ENCODE data around the gene ALDH1L2.

The ALDH1L2 gene

DNA sequence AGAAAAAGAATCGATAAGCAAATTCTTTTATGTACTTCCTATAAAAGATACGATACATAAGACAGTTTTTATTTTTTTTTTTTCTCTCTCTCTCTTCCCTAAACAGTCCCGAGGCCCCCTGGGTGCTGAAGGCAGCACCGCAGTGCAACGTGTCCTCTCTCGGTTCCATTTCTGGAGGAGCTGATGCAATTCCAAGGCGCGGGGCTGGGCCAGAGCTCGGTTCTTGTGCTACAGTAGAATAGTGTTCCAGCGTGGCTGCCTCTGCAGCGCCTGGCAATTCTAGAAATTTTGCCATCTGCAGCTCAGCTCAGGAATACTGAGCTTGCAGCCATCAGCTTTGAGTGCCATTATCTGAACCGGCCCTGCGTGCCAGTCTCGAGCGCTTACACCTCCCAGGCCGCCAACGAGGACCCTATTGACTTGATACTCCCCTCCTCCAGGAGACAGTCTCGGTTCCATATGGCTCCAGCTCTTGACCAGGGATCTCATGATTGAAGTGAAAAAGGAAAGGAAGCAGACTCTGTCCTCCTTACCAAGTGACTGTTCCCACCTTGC is 630 bp downstream of the ALDH1L2 start:
- no peak for DNase-seq (ENCODE audit: low spot score)

DNA sequence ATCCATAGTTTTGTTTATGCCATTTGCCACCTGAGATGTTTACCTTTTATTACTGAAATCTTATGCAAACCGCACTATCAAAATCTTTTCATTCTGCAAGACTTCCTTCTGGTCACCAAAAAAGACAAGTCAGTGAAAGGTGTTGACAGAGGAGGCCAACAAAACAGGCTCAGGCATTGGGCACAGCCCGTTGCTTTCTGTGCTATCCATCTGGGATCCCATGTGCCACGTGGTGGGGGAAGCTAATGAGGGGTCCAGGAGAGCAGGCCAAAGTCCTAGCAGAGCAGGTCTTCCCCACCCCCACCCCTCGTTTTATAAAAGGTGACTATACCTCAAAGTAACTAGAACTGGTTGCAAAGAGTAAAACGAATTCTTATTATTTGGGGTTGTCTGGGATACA is 1.2 kb downstream of the ALDH1L2 start:
- no peak for DNase-seq (ENCODE audit: low spot score)

DNA sequence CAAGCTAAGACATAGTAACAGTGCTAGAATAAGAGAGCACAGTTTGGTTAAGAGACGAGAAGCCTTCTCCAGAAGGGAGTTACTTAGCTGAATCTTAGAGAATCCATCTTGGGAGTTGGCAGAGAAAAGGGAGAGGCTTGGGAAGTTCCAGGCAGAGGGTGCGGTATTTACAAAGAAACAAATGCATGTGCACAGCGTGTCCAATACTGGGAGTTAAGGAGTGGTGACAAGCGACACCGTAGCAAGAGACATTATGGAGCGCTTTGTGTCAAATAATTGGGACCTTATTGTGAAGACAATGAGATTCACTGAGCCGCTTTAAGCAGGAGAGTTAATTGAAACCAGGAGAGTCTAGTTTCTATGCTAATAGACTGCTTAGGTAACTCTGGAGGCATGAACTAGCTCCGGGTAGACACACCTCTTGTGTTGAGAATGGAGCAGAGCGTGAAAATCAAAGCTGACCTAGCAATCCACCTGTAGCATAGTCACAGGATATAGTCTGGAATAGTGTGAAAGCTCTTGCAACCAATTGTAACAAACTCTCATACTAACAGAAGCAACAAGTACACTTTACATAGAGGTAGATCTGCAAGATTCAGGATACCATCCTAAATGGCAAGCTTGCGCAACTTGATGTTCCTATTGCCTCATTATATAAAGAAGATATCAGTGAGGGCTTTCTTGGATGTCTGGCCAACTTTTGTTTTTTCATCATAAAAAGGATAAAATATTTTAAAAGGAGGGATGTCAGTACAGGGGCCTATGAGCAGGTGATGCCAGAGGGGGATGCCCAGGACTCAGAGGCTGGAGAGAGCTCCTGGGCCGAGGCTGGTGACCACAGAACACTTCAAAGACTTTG is 5.3 kb downstream of the ALDH1L2 start:
- DNase-seq (ENCODE audit: low spot score): no peak

GRCh38 chr12:105077435-105077834 is 6.8 kb downstream of the ALDH1L2 start:
- no peak for DNase-seq (ENCODE audit: low spot score)

DNA sequence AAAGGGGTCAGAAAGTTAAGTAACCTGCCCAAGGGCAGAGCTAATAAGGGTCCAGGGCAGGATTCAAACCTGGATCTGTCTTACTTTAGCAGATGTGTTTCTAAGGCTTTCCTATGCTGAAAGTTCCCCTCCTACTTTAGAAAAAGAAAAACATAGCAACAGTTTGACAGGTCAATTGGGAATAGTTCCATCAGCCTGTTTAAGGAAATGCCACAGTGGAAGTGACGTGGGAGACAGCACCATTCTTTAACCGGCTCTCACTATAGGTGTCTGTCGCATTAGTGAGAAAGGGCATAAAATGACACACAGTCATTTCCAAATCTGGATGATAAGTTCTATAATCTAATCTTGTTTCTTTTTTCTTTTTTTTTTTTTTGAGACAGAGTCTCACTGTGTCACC is 7.3 kb downstream of the ALDH1L2 start:
- no peak for DNase-seq (ENCODE audit: low spot score)

GRCh38 chr12:105076098-105076497 is 8.2 kb downstream of the ALDH1L2 start:
- no peak for DNase-seq (ENCODE audit: low spot score)

GRCh38 chr12:105072888-105073488 is 11.3 kb downstream of the ALDH1L2 start:
- DNase-seq (ENCODE audit: low spot score): no peak

GRCh38 chr12:105071981-105072380 is 12.3 kb downstream of the ALDH1L2 start:
- DNase-seq (ENCODE audit: low spot score): no peak

DNA sequence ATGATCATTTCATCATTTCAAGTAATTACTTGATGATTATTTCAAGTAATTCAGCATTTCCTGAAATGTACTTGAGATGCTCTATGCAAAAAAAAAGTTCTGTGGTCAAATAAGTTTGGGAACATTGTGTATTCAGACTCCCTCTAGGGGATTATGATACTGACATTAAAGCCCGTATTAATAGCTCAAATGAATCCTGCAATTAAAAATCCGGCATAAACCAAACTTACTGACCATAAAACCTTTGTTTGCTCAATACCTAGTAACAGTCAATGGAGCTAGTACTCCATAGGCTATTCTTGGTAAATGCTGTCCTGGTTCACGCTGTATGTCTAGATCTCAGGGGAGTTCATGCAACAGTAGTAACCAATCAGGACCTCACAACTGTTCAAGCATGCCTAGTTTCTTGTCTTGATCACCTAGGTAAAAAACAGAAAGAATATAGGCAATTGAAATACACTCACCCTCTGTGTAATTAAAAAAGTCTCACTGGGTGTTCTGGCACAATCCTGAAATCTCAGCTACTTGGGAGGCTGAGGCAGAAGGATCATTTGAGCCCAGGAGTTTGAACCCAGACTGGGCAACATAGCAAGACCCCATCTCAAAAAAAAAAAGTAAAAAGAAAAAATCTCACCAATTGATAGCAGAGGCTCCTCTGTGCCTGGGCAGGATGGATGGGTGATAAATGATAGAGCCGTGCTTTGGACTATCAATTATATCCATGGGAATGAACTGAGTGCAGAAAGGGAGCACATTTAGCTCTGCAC is 14.1 kb downstream of the ALDH1L2 start:
- DNase-seq (ENCODE audit: low spot score): no peak

GRCh38 chr12:105067511-105068031 is 16.7 kb downstream of the ALDH1L2 start:
- no peak for DNase-seq (ENCODE audit: low spot score)

- no peak for DNase-seq (ENCODE audit: low spot score)
Measured at GRCh38 chr12:105064564-105065178, 19.6 kb downstream of the ALDH1L2 start.

GRCh38 chr12:105060715-105061378 is 23.4 kb downstream of the ALDH1L2 start:
- no peak for DNase-seq (ENCODE audit: low spot score)

GRCh38 chr12:105057174-105057573 is 27.1 kb downstream of the ALDH1L2 start:
- no peak for DNase-seq (ENCODE audit: low spot score)

DNA sequence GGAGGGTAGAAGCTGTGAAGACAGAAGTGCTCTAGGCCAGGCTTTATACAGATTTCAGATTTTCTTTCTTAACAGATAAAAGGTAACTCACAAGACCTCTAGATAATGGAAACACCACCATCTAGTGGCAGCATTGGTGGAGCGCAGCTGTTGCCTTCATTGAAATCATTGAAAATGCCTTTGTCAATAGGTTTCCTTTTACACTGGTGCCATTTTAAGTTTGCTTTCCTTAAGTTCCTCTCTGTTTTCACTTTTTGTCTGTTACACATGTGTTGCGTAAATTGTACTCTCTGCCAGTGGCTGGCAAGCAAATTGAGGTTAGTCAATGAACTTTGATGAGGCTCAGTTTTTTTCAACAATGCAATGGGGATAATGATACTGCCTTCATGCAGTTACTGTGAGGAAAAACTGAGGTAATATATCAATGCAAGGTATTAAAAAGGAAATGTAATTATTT is 31.1 kb downstream of the ALDH1L2 start:
- peak; percentile 46 for DNase-seq (ENCODE audit: low spot score)

GRCh38 chr12:105051981-105052380 is 32.3 kb downstream of the ALDH1L2 start:
- no peak for DNase-seq (ENCODE audit: low spot score)

DNA sequence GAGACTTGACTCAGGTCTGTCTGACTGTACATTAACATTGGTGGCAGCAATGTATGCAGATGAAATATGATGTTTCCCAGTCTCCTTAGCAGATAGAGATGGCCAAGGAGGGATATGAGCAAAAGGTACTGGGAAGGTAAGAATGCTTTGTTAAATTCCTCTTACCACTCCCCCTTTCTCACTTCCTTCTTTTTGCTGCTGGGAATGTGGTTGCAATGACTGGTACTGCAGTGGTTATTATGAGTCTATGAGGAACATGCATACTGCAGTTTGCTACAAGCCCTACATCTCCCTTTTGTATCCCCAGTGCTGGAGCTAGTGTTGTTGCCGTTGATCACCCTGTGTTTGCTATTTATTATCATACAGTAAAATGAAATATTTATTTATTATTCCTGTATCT is 35.9 kb downstream of the ALDH1L2 start:
- no peak for DNase-seq (ENCODE audit: low spot score)

DNA sequence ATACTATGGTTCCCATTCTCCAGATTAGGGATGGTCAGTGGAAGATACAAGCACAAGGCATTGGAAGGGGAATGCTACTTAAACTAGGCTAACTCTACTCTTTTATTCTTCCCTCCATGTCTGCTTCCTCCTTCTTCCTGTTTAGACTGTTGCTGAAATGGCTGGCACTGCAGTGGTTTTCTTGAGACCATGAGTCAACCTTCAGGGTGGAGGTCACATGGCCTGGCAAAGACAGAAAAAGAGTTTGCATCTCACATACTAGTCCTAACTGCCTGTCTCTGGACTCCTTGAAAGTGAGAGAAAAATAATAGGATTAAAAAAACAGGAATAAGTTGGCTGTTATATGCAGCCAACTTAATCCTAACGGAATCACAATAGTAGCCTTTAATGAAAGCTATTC is 37.0 kb downstream of the ALDH1L2 start:
- DNase-seq (ENCODE audit: low spot score): no peak

DNA sequence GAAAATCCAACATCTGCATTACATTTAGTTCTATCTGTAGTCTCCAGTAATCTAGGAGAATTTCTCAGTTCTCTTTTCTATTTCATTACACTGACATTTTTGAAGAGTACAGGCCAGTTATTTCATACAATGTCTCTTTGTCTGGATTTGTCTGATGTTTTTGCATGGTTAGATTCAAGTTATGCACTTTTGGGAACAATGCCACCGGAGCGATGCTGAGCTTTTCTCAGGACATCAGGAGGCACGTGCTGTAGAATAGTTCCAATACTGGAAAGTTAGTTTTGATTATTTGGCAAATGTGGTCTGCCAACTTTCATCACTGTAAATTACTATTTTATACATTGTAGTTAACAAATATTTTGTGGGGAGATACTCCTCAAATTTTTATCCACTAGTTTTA is 43.1 kb downstream of the ALDH1L2 start:
- no peak for DNase-seq (ENCODE audit: low spot score)

DNA sequence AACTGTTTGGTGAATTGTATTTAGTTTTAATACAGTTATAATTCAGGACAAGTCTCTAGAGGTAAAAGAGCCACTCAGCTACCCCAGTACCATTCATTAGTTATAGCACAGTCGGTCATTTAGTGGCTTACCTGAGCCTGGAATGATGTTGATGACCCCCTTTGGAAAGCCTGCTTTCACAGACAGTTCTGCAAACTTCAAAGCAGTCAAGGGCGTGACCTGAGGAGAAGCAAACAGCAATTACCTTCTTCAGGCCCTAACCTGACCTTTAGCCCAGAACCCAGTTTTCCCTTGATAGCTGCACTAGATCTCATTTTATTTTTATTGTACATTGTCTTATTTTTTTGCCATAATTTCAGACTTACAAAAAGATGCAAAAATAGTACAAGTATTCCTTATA is 43.8 kb downstream of the ALDH1L2 start:
- peak; percentile 8 for DNase-seq (ENCODE audit: low spot score)

DNA sequence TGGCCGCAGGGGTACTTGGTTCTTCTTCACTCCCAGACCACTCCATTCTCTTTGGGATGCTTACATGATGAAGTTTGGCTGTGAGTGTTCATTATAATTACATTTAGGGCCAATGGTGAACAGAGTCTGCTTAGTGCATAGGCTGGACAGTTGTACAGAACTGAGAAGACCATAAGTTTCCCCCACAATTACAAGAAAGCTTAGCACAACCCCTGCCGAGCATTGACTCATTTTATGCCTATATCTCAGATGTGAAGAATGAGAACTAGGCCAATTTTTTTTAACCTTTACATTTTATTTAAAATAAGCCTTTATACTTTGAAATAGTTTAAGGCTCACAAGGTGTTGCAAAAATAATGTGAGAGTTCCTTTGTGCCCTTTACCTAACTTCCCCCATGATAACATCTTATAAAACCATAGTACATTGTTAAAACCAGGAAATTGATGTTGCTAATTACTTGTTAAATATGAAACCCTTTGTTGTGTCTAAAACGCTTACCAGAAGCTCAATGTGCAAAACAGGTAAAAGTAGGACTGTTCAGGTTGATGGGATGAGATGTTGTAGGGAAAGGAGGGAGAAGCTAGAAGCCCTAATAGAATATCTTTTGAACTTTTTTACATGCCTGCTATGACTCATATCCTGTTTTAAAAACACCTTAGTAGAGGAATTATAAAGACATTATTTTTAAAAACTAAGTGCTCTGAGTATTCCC is 47.2 kb downstream of the ALDH1L2 start:
- no peak for DNase-seq (ENCODE audit: low spot score)

- no peak for DNase-seq (ENCODE audit: low spot score)
Measured at GRCh38 chr12:105033851-105034250, 50.4 kb downstream of the ALDH1L2 start.
